ENCODE data around the gene ZIC4.
A peak's percentile ranks its signal among the peaks of the same experiment; 100 is the strongest.

ZIC4 gene

DNA sequence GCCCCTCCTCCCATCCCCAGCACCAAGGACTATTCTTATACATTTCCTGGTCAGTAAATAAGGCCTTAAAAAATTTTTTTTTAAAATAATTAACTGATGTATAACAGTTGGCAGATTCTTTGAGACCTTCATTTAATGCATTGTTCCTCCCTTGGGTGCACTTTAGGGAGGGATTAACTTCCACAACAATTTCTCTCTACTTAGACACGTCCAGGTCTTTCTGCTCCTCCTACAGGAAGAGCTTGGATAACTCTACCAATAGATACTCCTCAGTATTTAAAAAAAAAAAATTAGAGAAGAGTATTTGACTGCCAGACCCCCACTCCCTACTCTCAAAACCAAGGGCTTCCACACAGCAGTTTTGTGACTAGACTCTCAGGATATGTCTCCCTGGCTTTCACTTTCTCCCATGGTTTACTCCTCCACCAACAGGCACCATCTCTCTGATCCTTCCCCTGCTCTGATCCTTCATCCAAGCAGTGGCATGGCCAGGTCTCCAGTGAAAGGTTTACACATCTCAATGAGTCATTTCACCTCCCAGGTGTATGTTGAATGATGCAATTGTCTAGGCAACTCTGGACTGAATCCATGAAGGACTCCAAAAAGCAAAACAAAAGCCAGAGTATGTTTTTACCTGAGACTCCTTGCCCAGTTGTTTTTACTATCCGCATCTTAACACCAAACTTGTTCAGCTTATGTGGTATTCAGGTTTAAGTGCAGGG is 7.4 kb downstream of the ZIC4 start:
- TF ChIP-seq, protein P1, sequence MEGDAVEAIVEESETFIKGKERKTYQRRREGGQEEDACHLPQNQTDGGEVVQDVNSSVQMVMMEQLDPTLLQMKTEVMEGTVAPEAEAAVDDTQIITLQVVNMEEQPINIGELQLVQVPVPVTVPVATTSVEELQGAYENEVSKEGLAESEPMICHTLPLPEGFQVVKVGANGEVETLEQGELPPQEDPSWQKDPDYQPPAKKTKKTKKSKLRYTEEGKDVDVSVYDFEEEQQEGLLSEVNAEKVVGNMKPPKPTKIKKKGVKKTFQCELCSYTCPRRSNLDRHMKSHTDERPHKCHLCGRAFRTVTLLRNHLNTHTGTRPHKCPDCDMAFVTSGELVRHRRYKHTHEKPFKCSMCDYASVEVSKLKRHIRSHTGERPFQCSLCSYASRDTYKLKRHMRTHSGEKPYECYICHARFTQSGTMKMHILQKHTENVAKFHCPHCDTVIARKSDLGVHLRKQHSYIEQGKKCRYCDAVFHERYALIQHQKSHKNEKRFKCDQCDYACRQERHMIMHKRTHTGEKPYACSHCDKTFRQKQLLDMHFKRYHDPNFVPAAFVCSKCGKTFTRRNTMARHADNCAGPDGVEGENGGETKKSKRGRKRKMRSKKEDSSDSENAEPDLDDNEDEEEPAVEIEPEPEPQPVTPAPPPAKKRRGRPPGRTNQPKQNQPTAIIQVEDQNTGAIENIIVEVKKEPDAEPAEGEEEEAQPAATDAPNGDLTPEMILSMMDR (conservative IDR thresholded peaks at IDR 0.05; ENCODE audit: low read depth, low read length): peak; percentile 10
- peak; percentile 55 for DNase-seq (ENCODE audit: low read depth)
- H3K4me3 ChIP-seq (ENCODE audit: low read depth, low read length): peak overlapping the region; percentile 83

DNA sequence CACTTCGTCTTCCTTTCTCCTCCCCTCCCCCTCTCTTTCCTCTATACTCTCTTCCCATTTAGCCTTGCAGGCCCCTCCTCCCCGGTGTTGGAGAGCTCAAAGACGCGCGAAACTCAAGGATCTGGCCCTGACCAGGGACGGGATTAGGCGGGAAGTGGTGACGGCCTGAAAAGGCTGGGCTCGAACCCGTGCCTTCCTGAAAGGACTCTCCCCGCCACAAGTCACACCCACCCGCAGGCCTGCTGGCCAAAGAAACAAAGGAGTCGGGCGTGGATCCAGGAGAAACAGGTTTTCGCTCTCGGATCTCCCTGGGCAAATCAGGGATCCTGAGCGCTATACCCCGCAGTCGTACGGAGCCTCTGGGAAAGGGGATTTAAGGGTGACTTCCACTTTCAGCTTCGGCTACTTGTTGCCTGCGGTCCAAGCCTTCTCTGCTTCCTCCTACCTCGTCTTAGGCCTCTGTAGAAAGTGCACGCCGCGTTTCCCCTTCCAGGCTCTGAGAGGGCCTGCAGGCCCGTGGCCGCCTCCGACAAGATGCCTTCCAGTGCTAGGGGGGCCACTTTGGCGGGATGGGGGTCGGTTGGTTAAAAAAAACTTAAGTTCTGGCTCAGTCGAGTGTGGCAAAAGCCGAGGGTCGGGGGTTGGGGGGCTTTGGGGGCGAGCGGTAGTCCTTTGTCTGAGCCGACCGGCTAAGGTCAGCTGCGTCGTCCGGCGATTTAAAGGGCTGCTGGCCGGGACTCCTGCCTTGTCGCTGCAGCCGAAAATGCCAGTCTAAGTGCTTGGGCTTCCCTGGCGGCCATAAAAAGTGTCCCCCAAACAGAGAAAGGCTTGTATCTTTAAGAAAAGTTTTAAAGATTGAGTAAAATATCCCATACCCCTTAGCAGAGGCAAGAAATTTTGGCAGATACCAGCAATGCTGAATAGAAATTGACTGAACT is 8.2 kb downstream of the ZIC4 start:
- peak; percentile 67 for DNase-seq (ENCODE audit: low read depth)
- TF ChIP-seq, protein P1 (conservative IDR thresholded peaks at IDR 0.05; ENCODE audit: low read depth, low read length): no peak
- H3K4me3 ChIP-seq (ENCODE audit: low read depth, low read length): peak overlapping the region; percentile 83

DNA sequence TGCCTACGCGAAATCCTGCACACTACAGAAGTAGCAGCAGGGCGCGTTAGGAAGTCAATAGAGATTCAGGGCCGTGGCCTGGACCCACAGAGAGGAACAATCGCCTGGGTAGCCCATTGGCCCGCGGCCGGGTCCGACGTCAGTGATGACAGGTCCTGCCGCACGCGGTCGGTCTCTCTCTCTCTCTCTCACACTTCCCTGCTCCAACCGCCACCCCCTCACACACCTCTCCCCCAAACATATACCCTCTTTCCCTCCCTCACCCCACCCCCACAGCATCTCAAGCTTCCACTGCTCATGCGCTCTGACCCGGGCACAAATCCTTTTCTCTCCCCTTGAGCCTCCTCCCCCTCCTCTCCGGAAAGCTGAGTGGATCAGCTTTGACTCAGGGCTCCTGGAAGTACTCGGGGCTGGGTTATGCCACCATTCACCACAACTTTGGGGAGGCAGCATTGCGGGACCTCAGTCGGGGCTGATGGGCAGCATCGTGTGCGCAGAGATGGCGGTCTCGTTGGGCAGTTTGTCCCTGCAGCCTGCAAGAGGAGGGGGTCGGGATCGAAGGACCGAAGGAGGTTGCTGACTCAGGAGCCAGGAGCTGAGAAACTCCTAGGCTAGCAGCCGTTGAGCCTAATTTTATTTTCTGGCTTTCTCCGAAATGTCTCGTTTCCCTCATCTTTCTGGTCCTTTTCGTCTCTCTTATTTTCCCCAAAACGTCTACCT is 9.0 kb downstream of the ZIC4 start:
- DNase-seq (ENCODE audit: low read depth): peak; percentile 99
- H3K4me3 ChIP-seq (ENCODE audit: low read depth, low read length): peak overlapping the region; percentile 83

DNA sequence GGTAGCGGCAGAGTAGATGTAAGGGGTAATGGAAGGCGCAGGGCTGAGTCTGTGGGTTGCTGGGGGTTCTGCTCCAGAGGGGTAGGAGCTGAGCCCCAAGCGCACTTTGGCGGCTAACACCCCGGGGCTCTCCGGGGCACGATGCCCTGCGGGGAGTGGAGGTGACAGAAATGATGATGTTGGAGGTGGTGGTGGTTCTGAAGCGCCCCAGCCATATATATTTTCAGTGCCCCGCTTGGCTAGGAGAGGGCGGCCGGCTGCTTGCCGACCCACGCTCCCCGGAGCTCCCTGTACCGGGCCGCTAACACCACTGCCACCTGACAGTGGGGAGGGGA is 9.7 kb downstream of the ZIC4 start:
- peak overlapping the region; percentile 83 for H3K4me3 ChIP-seq (ENCODE audit: low read depth, low read length)
- TF ChIP-seq, protein P1 (conservative IDR thresholded peaks at IDR 0.05; ENCODE audit: low read depth, low read length): no peak
- no peak for DNase-seq (ENCODE audit: low read depth)

More for the DNA sequence above, 9.0 kb downstream of the ZIC4 start:
- TF ChIP-seq, protein P1 (conservative IDR thresholded peaks at IDR 0.05; ENCODE audit: low read depth, low read length): peak; percentile 40

DNA sequence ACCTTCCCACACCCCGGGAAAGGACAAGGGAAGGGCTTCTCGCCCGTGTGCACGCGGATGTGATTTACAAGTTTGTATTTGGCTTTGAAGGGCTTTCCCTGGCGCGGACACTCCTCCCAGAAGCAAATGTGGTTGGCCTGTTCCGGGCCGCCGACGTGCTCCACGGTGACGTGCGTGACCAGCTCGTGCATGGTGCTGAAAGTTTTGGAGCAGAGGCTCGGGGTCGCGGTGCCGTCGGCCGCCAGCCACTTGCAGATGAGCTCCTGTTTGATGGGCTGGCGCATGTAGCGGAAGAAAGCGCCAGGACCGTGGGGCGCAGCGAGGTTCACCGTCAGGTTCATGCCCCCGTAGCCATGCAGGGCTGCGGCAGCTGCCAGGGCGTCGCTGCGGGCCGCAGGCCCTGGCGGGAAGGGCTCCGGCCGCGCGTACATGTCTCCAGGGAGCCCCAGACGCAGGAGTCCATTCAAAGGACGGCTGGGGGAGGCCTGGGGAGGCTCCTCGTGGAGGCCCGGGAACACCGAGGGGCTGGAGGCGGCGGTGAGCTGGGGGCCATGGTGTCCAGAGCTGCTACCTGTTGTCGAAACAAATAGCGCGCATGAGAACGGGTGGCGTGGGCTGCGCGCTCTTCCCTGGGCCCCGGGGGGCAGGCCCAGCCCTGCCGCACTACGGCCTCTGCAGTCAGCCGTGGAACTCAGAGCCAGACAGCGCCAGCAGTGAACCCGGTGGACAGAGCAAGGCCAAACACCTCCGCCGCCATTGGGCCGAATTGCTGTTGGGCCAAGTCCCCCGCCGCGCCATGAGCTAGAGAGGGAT is 10.2 kb downstream of the ZIC4 start:
- DNase-seq (ENCODE audit: low read depth): peak; percentile 94
- peak overlapping the region; percentile 83 for H3K4me3 ChIP-seq (ENCODE audit: low read depth, low read length)
- TF ChIP-seq, protein P1 (conservative IDR thresholded peaks at IDR 0.05; ENCODE audit: low read depth, low read length): no peak

DNA sequence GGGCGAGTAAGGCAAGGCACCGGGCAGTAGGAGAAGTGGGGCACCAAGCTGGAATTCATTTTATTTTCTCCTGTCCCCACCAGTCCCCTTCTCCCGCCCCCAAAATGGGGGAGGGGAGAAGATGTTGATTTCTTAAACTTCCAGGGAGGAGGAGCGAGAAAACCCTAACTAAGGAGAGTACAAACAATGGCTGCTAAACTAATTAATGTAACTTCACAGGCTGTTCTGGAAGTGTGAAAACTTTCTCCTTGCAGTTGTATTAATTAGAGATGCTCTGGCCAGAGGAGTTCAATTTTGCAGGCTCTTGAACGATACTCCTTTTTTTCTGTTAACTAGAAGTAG is 11.5 kb downstream of the ZIC4 start:
- TF ChIP-seq, protein P1 (conservative IDR thresholded peaks at IDR 0.05; ENCODE audit: low read depth, low read length): no peak
- peak overlapping the region; percentile 83 for H3K4me3 ChIP-seq (ENCODE audit: low read depth, low read length)
- DNase-seq (ENCODE audit: low read depth): peak; percentile 34

Measured in choroid plexus epithelial cell (primary cell).